ENCODE results near the gene HMGB2. TPM values are rescaled to one million over a fixed set of nuclear protein-coding genes. Genes with fewer than 3 reads are reported as not detected.

The HMGB2 gene
- total and polyA plus RNA-seq, 2 of the 8 experiments (the other 6 are each of a cell fraction or from before 2014, with no cell fraction given): 54.7 to 218 TPM

DNA sequence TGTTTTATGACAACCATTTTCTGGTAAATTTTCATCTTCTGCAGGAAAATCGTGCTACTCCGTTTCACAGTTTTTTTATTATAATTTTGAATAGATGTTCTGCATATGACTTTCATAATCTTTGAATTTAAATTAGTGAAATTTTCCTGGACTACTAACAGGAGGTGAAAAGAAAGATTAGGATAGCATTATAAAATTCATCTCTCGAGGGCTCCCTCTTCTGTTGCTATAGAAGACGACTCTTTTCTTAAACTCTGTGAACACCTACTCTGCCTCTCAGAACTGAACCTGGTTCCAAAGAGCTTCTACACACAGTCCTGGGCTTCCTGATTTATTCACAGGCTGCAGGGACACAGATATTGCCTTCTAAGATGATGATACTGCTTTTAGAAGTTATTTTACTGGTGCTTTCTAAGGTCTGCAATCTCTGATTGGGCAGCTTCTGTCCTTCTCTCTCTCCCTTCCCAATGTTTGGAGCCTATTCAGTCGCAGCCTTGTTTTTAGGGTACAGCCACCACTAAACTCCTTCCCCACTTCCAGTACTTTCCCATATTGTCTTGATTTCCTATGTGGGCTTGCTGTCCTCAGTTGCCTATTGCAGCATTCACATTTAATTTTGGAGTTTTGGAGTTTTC lies 26.5 kb upstream of the HMGB2 start:
- Histone ChIP-seq H3K9me3 (ENCODE audit: insufficient read depth in 2 of 2, low read depth in 1 of 2, low read length in 1 of 2) (no peaks in the 10 kb centered on the region), H4K91ac (replicated peaks; ENCODE audit: insufficient read length, low read length) (no peak overlapping the region), H3K23ac (ENCODE audit: insufficient read length) (no peak overlapping the region), H3K79me2 (ENCODE audit: control insufficient read depth in 1 of 2, insufficient read depth in 2 of 2, low read length in 2 of 2) (no peaks in the 10 kb centered on the region), H3K27ac (ENCODE audit: low read depth, low read length) (no peak overlapping the region), H2BK15ac (ENCODE audit: low read length) (no peak overlapping the region), H2BK120ac (replicated peaks; ENCODE audit: low read depth, low read length) (no peak overlapping the region), H2AK5ac (ENCODE audit: low read depth, low read length) (no peak overlapping the region), H3K18ac (ENCODE audit: extremely low read depth, low read length) (no peak overlapping the region), H2BK20ac (ENCODE audit: low read length) (no peak overlapping the region), H3K27me3 (replicated peaks in 1 of 4; ENCODE audit: control insufficient read depth in 3 of 4, extremely low read depth in 1 of 4, insufficient read depth in 3 of 4, low read length in 3 of 4) (no peaks in the 10 kb centered on the region), H3K56ac (replicated peaks; ENCODE audit: insufficient read length, low read depth, low read length) (no peak overlapping the region), H3K23me2 (ENCODE audit: low read depth, low read length) (no peaks in the 10 kb centered on the region; the same call in 1 of the 2 replicates), H3K4me2 (ENCODE audit: insufficient read depth in 1 of 2, low read depth in 2 of 2, low read length in 2 of 2) (no peak overlapping the region), H3K36me3 (ENCODE audit: control insufficient read depth in 2 of 4, insufficient read depth in 4 of 4, low read length in 3 of 4) (no peaks in the 10 kb centered on the region), H2BK12ac (ENCODE audit: low read depth, low read length) (no peak overlapping the region), H3K9ac (replicated peaks in 1 of 4; ENCODE audit: extremely low read depth in 1 of 4, low read depth in 3 of 4, low read length in 3 of 4) (no peak overlapping the region), H3K14ac (ENCODE audit: insufficient read length) (no peak overlapping the region), H4K5ac (ENCODE audit: insufficient read length, low read depth, low read length) (no peak overlapping the region), H2AFZ (ENCODE audit: low read length) (0 out of 2 replicates have a peak overlapping the region, but pooled peaks have one; percentile 54), H3K4ac (replicated peaks; ENCODE audit: insufficient read length, low read depth, low read length) (no peak overlapping the region), H3K4me3 (ENCODE audit: extremely low read depth in 1 of 4, insufficient read depth in 2 of 4, low read depth in 3 of 4, low read length in 4 of 4) (no peak overlapping the region), H2BK5ac (ENCODE audit: low read depth, low read length) (no peak overlapping the region), H3K79me1 (ENCODE audit: low read depth, low read length) (no peaks in the 10 kb centered on the region), H4K8ac (ENCODE audit: extremely low read depth, insufficient read depth, low read length) (no peak overlapping the region), H3K4me1 (replicated peaks in 1 of 4; ENCODE audit: control insufficient read depth in 3 of 4, insufficient read depth in 4 of 4, low read length in 3 of 4) (no peaks in the 10 kb centered on the region), H4K20me1 (replicated peaks in 1 of 2; ENCODE audit: control insufficient read depth in 1 of 2, insufficient read depth in 2 of 2, low read length in 2 of 2) (no peaks in the 10 kb centered on the region)
- TF ChIP-seq RAD21 (IDR thresholded peaks at IDR 0.05 in 1 of 2, conservative IDR thresholded peaks at IDR 0.05 in 1 of 2; ENCODE audit: low read depth in 2 of 2, low read length in 2 of 2) (peak; percentile 19 to 35; a peak in 3 of 4 replicates), PHF8 (conservative IDR thresholded peaks at IDR 0.05; ENCODE audit: low read depth, low read length) (no peak), KDM5A (IDR thresholded peaks at IDR 0.05; ENCODE audit: low read length) (no peak), YY1 (IDR thresholded peaks at IDR 0.05; ENCODE audit: low read depth, low read length) (no peak)
- TF ChIP-seq, protein P1, sequence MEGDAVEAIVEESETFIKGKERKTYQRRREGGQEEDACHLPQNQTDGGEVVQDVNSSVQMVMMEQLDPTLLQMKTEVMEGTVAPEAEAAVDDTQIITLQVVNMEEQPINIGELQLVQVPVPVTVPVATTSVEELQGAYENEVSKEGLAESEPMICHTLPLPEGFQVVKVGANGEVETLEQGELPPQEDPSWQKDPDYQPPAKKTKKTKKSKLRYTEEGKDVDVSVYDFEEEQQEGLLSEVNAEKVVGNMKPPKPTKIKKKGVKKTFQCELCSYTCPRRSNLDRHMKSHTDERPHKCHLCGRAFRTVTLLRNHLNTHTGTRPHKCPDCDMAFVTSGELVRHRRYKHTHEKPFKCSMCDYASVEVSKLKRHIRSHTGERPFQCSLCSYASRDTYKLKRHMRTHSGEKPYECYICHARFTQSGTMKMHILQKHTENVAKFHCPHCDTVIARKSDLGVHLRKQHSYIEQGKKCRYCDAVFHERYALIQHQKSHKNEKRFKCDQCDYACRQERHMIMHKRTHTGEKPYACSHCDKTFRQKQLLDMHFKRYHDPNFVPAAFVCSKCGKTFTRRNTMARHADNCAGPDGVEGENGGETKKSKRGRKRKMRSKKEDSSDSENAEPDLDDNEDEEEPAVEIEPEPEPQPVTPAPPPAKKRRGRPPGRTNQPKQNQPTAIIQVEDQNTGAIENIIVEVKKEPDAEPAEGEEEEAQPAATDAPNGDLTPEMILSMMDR (IDR thresholded peaks at IDR 0.05; ENCODE audit: control extremely low read depth in 1 of 3, insufficient read depth in 1 of 3, low read depth in 1 of 3, low read length in 3 of 3): peak in 2 of 3 experiments; percentile 22 to 34; a peak in 2 of 4 replicates
- FAIRE-seq (no peak), DNase-seq (ENCODE audit: low read depth in 1 of 2, low spot score in 2 of 2) (no peak)
- 72% methylated on average over 5 of the region's 5 CpGs; no CpG with 5 or more reads in 1 of the 2 experiments for WGBS, 2 experiments (ENCODE audit: extremely low coverage in 1 of 2, insufficient coverage in 1 of 2, insufficient read length in 1 of 2, insufficient replicate concordance in 2 of 2, low coverage in 1 of 2, low lambda C conversion rate in 2 of 2, missing lambda C conversion rate in 1 of 2)
- ChIA-PET CTCF (ENCODE audit: partially characterized antibody) (interaction anchor here (0.5 to 3.8 kb wide), 16 partner anchors 9 to 348 kb away, joined by 3 to 12 read pairs (median 4); no protein-coding TSS in a partner anchor), POLR2A (ENCODE audit: partially characterized antibody) (interaction anchor here (1.0 to 1.3 kb wide), 2 partner anchors 26 to 30 kb away, joined by 3 to 7 read pairs; partner anchors contain the start of gene HMGB2)
